Mesenteric fat pad (tissue), 1 donor: ENCODE results near the gene MASP1. TPM values are rescaled to one million over a fixed set of nuclear protein-coding genes. Genes with fewer than 3 reads are reported as not detected.

Source experiments
- DNase-seq: peaks from one replicate; pipeline ENCODE4 v3.0.0-alpha.2; 2020; ENCODE audit warnings: low spot score
- long read RNA-seq: library from polyadenylated mRNA; unstranded; transcript quantifications from one replicate; pipeline ENCODE4 v2.0.0, GENCODE V29; 2020
- total RNA-seq: library from RNA; stranded (reverse); fragmentation: NEBNext Ultra II Directional; extraction: Animal tissue kit (Norgen Biotek cat#: 25700); gene quantifications from one replicate; pipeline ENCODE4 v1.2.1, GENCODE V29; 2021
- donor health status: DM: yes; HTN: yes; CAD: no.

MASP1 gene
- total RNA-seq: 3.2 TPM
- long read RNA-seq, full-length matches to known transcripts: 4 of 5 reads
- long read RNA-seq, partial matches to known transcripts: 0 of 5 reads
- long read RNA-seq, other reads (novel, unspliced or antisense): 1 of 5 reads

- DNase-seq: no peak
Measured at GRCh38 chr3:187291512-187292132, at the start of gene MASP1. Gene MASP1, minus strand, starts transcription at chr3:187291737. Its CDS starts 105 bp downstream, at chr3:187291632.

GRCh38 chr3:187340578-187340977, 49.0 kb upstream of the MASP1 start:
- DNase-seq: no peak

- DNase-seq: no peak
Measured at GRCh38 chr3:187336322-187336721, 44.8 kb upstream of the MASP1 start.

- no peak for DNase-seq
Measured at GRCh38 chr3:187334904-187335303, 43.4 kb upstream of the MASP1 start.

- no peak for DNase-seq
Measured at GRCh38 chr3:187328691-187329090, 37.2 kb upstream of the MASP1 start.

- DNase-seq: no peak
Measured at GRCh38 chr3:187327845-187328244, 36.3 kb upstream of the MASP1 start.

GRCh38 chr3:187325632-187326031, 34.1 kb upstream of the MASP1 start:
- no peak for DNase-seq

GRCh38 chr3:187323091-187323490, 31.6 kb upstream of the MASP1 start:
- no peak for DNase-seq

- no peak for DNase-seq
Measured at GRCh38 chr3:187322291-187322690, 30.8 kb upstream of the MASP1 start.

GRCh38 chr3:187321766-187322165, 30.2 kb upstream of the MASP1 start:
- DNase-seq: no peak

- no peak for DNase-seq
Measured at GRCh38 chr3:187319699-187320302, 28.3 kb upstream of the MASP1 start.

GRCh38 chr3:187318819-187319616, 27.5 kb upstream of the MASP1 start:
- no peak for DNase-seq

- DNase-seq: no peak
Measured at GRCh38 chr3:187315872-187316271, 24.3 kb upstream of the MASP1 start.

- no peak for DNase-seq
Measured at GRCh38 chr3:187314176-187314575, 22.6 kb upstream of the MASP1 start.

GRCh38 chr3:187310954-187311470, 19.5 kb upstream of the MASP1 start:
- no peak for DNase-seq

GRCh38 chr3:187310226-187310625, 18.7 kb upstream of the MASP1 start:
- DNase-seq: no peak

- DNase-seq: no peak
Measured at GRCh38 chr3:187305881-187306280, 14.3 kb upstream of the MASP1 start.

- DNase-seq: no peak
Measured at GRCh38 chr3:187299611-187300010, 8.1 kb upstream of the MASP1 start.

GRCh38 chr3:187296911-187297310, 5.4 kb upstream of the MASP1 start:
- DNase-seq: no peak

GRCh38 chr3:187296058-187296457, 4.5 kb upstream of the MASP1 start:
- no peak for DNase-seq

- DNase-seq: no peak
Measured at GRCh38 chr3:187295316-187296034, 3.9 kb upstream of the MASP1 start.
